Neural progenitor cell (in vitro differentiated cells): ENCODE measurements around the gene SINHCAF. TPM values are rescaled to one million over a fixed set of nuclear protein-coding genes. Genes with fewer than 3 reads are reported as not detected.

Experiments used
- DNase-seq: peaks from one replicate; pipeline ENCODE4 v3.0.0-alpha.2; 2016; ENCODE audit warnings: low spot score
- H2AFZ ChIP-seq: fragments of 200-600 bp; sonication (generic); replicated peaks from 2 replicates; pipeline ENCODE4 v1.6.1; 2016; ENCODE audit warnings: antibody characterized with exemption
- H3F3A ChIP-seq: fragments of 200-600 bp; sonication (generic); 2 replicates; pipeline ENCODE4 v1.6.1; 2016; ENCODE audit warnings: antibody characterized with exemption, low read depth
- H3K27ac ChIP-seq: fragments of 200-600 bp; sonication (generic); 2 replicates; pipeline ENCODE4 v1.5.1; 2016; ENCODE audit warnings: mild to moderate bottlenecking
- H3K27me3 ChIP-seq: fragments of 200-600 bp; sonication (generic); 2 replicates; pipeline ENCODE4 v1.6.1; 2016; ENCODE audit warnings: mild to moderate bottlenecking, moderate library complexity
- H3K36me3 ChIP-seq: fragments of 200-600 bp; sonication (generic); 2 replicates; pipeline ENCODE4 v1.5.1; 2016
- H3K4me1 ChIP-seq: fragments of 200-600 bp; sonication (generic); 2 replicates; pipeline ENCODE4 v1.6.1; 2016; ENCODE audit warnings: mixed run types
- H3K4me2 ChIP-seq: fragments of 200-600 bp; sonication (generic); 2 replicates; pipeline ENCODE4 v1.6.1; 2016
- H3K4me3 ChIP-seq: fragments of 200-600 bp; sonication (generic); 2 replicates; pipeline ENCODE4 v1.5.1; 2016
- H3K79me2 ChIP-seq: fragments of 200-600 bp; sonication (generic); 2 replicates; pipeline ENCODE4 v1.6.1; 2016; ENCODE audit warnings: low read depth
- H3K9ac ChIP-seq: fragments of 200-600 bp; sonication (generic); 2 replicates; pipeline ENCODE4 v1.6.1; 2016
- H3K9me3 ChIP-seq: fragments of 200-600 bp; sonication (generic); 2 replicates; pipeline ENCODE4 v1.5.1; 2016; ENCODE audit warnings: low read depth
- H4K20me1 ChIP-seq: fragments of 200-600 bp; sonication (generic); 2 replicates; pipeline ENCODE4 v1.6.1; 2016; ENCODE audit warnings: low read depth
- H3K27ac Mint-ChIP-seq: 3 replicates; pipeline ENCODE4 v1.8.0; 2021; ENCODE audit warnings: mixed read lengths
- H3K27me3 Mint-ChIP-seq: 2 replicates; pipeline ENCODE4 v1.8.0; 2022; ENCODE audit warnings: low read depth, mild to moderate bottlenecking, inconsistent platforms, moderate library complexity, mixed read lengths; ENCODE audit not compliant: insufficient read depth
- H3K36me3 Mint-ChIP-seq: 3 replicates; pipeline ENCODE4 v1.8.0; 2021; ENCODE audit warnings: mixed read lengths
- H3K4me1 Mint-ChIP-seq: 3 replicates; pipeline ENCODE4 v1.8.0; 2021; ENCODE audit warnings: mixed read lengths
- H3K4me3 Mint-ChIP-seq: 3 replicates; pipeline ENCODE4 v1.8.0; 2021; ENCODE audit warnings: mild to moderate bottlenecking, moderate library complexity, mixed read lengths
- H3K9me3 Mint-ChIP-seq: 3 replicates; pipeline ENCODE4 v1.8.0; 2020; ENCODE audit warnings: mixed read lengths
- CTCF ChIP-seq: fragments of 200-600 bp; sonication (generic); IDR thresholded peaks from 2 replicates; pipeline ENCODE4 v1.5.1; 2017; ENCODE audit warnings: antibody characterized with exemption, mild to moderate bottlenecking
- EZH2 ChIP-seq: fragments of 200-600 bp; sonication (generic); IDR thresholded peaks from 2 replicates; pipeline ENCODE4 v1.6.1; 2017; ENCODE audit warnings: antibody characterized with exemption, mild to moderate bottlenecking, moderate library complexity
- EZH2phosphoT487 ChIP-seq: fragments of 200-600 bp; sonication (generic); IDR thresholded peaks from 2 replicates; pipeline ENCODE4 v1.6.1; 2017; ENCODE audit warnings: antibody characterized with exemption
- total RNA-seq: library from RNA; depleted of rRNA; stranded (reverse); fragments of >200 nt; gene quantifications from 2 replicates; pipeline ENCODE4 v1.2.3, GENCODE V29; 2015; ENCODE audit warnings: low replicate concordance

Gene SINHCAF
- total RNA-seq, 1 donor from 2014 or later = 1,260 TPM

- H3K36me3 Mint-ChIP-seq = no peaks in the 10 kb centered on the region
- no peak overlapping the region for H3K27ac ChIP-seq
- H3K27me3 ChIP-seq = no peaks in the 10 kb centered on the region
- no peaks in the 10 kb centered on the region for H3K4me1 ChIP-seq
- peaks cover 2% of the 10 kb centered on the region for H3K27me3 Mint-ChIP-seq
- TF ChIP-seq CTCF = no peak
- TF ChIP-seq EZH2 = no peak
- no peak for TF ChIP-seq EZH2phosphoT487
- no peaks in the 10 kb centered on the region for H3K9me3 Mint-ChIP-seq
- no peak overlapping the region for H3K4me3 ChIP-seq
- H3K79me2 ChIP-seq = no peaks in the 10 kb centered on the region
- no peak overlapping the region for H2AFZ ChIP-seq
- H3K4me3 Mint-ChIP-seq = no peak overlapping the region
- no peaks in the 10 kb centered on the region for H3K9me3 ChIP-seq
- H3K4me1 Mint-ChIP-seq = no peaks in the 10 kb centered on the region
- no peak for DNase-seq
- H3F3A ChIP-seq = peaks cover 3% of the 10 kb centered on the region
- no peak overlapping the region for H3K4me2 ChIP-seq
- H4K20me1 ChIP-seq = no peaks in the 10 kb centered on the region
- H3K9ac ChIP-seq = no peak overlapping the region
- H3K36me3 ChIP-seq = no peaks in the 10 kb centered on the region
- H3K27ac Mint-ChIP-seq = no peak overlapping the region
Measured at GRCh38 chr12:31263661-31264060, 62.3 kb downstream of the SINHCAF start.

GRCh38 chr12:31261744-31262143 lies 64.2 kb downstream of the SINHCAF start:
- TF ChIP-seq EZH2phosphoT487 (no peak), CTCF (no peak), EZH2 (no peak)
- Mint-ChIP-seq H3K27me3 (peaks cover 2% of the 10 kb centered on the region), H3K36me3 (no peaks in the 10 kb centered on the region), H3K4me3 (no peak overlapping the region), H3K9me3 (no peaks in the 10 kb centered on the region), H3K27ac (no peak overlapping the region), H3K4me1 (no peaks in the 10 kb centered on the region)
- Histone ChIP-seq H2AFZ (no peak overlapping the region), H3F3A (peaks cover 3% of the 10 kb centered on the region), H3K4me1 (no peaks in the 10 kb centered on the region), H3K27me3 (no peaks in the 10 kb centered on the region), H3K36me3 (no peaks in the 10 kb centered on the region), H3K27ac (no peak overlapping the region), H3K4me3 (no peak overlapping the region), H3K4me2 (no peak overlapping the region), H3K9me3 (no peaks in the 10 kb centered on the region), H3K79me2 (no peaks in the 10 kb centered on the region), H4K20me1 (no peaks in the 10 kb centered on the region), H3K9ac (no peak overlapping the region)
- no peak for DNase-seq

- H3K4me3 ChIP-seq = no peak overlapping the region
- H3K4me2 ChIP-seq = no peak overlapping the region
- H2AFZ ChIP-seq = no peak overlapping the region
- no peaks in the 10 kb centered on the region for H3K9me3 Mint-ChIP-seq
- no peaks in the 10 kb centered on the region for H3K9me3 ChIP-seq
- no peaks in the 10 kb centered on the region for H3K4me1 ChIP-seq
- no peak overlapping the region for H3K27ac ChIP-seq
- TF ChIP-seq CTCF = no peak
- no peak for TF ChIP-seq EZH2phosphoT487
- TF ChIP-seq EZH2 = no peak
- H3K79me2 ChIP-seq = no peaks in the 10 kb centered on the region
- H4K20me1 ChIP-seq = no peaks in the 10 kb centered on the region
- no peak for DNase-seq
- no peak overlapping the region for H3K4me3 Mint-ChIP-seq
- peaks cover 2% of the 10 kb centered on the region for H3K27me3 Mint-ChIP-seq
- peaks cover 3% of the 10 kb centered on the region for H3F3A ChIP-seq
- no peak overlapping the region for H3K9ac ChIP-seq
- H3K36me3 ChIP-seq = no peaks in the 10 kb centered on the region
- H3K27ac Mint-ChIP-seq = no peak overlapping the region
- no peaks in the 10 kb centered on the region for H3K4me1 Mint-ChIP-seq
- H3K27me3 ChIP-seq = no peaks in the 10 kb centered on the region
- no peaks in the 10 kb centered on the region for H3K36me3 Mint-ChIP-seq
Measured at GRCh38 chr12:31260840-31261239, 65.1 kb downstream of the SINHCAF start.
